PC-3 (cell line): Measurements from ENCODE around the gene SIM2. TPM values are rescaled to one million over a fixed set of nuclear protein-coding genes. Genes with fewer than 3 reads are reported as not detected.

Experiments used
- ATAC-seq: fragments of 200-7000 bp; cut with Tn5 transposase; 2 replicates; pipeline ENCODE4 v1.9.1; 2020; ENCODE audit warnings: mild to moderate bottlenecking, moderate library complexity
- BruUV-seq: library from RNA; stranded (reverse); fragments of 400-500 nt; replicated peaks from 2 replicates; lab custom pipeline; 2021; lab: Mats Ljungman, UMichigan
- CTCF ChIA-PET: fragments of 300-600 bp; sonication (Branson Sonifier 250); formaldehyde crosslinking; loops from one replicate; lab custom pipeline; 2022; ENCODE audit warnings: antibody characterized with exemption; lab: Charles Lee
- POLR2A ChIA-PET: fragments of 300-600 bp; sonication (Branson Sonifier 250); formaldehyde crosslinking; loops from one replicate; lab custom pipeline; 2022; ENCODE audit warnings: antibody characterized with exemption; ENCODE audit not compliant: unreplicated experiment; lab: Charles Lee
- DNase-seq: peaks from one replicate; pipeline ENCODE4 v3.0.0-alpha.2; 2015
- H2AFZ ChIP-seq: fragments of 300-600 bp; sonication (generic); 2 replicates; pipeline ENCODE4 v1.6.0; 2016; ENCODE audit warnings: antibody characterized with exemption, low read length
- H3F3A ChIP-seq: fragments of 300-600 bp; sonication (generic); one replicate; pipeline ENCODE4 v1.6.0; 2017; ENCODE audit warnings: antibody characterized with exemption, low read length, control low read depth, mild to moderate bottlenecking; ENCODE audit not compliant: unreplicated experiment
- H3K27ac ChIP-seq: fragments of 300-600 bp; sonication (generic); 2 replicates; pipeline ENCODE4 v1.5.1; 2016; ENCODE audit warnings: mild to moderate bottlenecking, low read length
- H3K27me3 ChIP-seq: fragments of 300-600 bp; sonication (generic); 2 replicates; pipeline ENCODE4 v1.6.1; 2016; ENCODE audit warnings: low read length, mixed read lengths
- H3K36me3 ChIP-seq: fragments of 300-600 bp; sonication (generic); 2 replicates; pipeline ENCODE4 v1.6.1; 2016; ENCODE audit warnings: low read depth, mixed run types, low read length, mixed read lengths
- H3K4me1 ChIP-seq: fragments of 300-600 bp; sonication (generic); 2 replicates; pipeline ENCODE4 v1.5.1; 2016; ENCODE audit warnings: low read length; ENCODE audit not compliant: insufficient read depth
- H3K4me2 ChIP-seq: fragments of 300-600 bp; sonication (generic); 2 replicates; pipeline ENCODE4 v1.6.0; 2016; ENCODE audit warnings: low read length
- H3K4me3 ChIP-seq: fragments of 300-600 bp; sonication (generic); 2 replicates; pipeline ENCODE4 v1.5.1; 2016; ENCODE audit warnings: mild to moderate bottlenecking, low read length, mixed read lengths
- H3K79me2 ChIP-seq: fragments of 300-600 bp; sonication (generic); 2 replicates; pipeline ENCODE4 v1.6.1; 2017; ENCODE audit warnings: low read length, mixed read lengths
- H3K9ac ChIP-seq: fragments of 300-600 bp; sonication (generic); 2 replicates; pipeline ENCODE4 v1.6.0; 2016; ENCODE audit warnings: mild to moderate bottlenecking, low read length
- H3K9me2 ChIP-seq: fragments of 300-600 bp; sonication (generic); replicated peaks from 2 replicates; pipeline ENCODE4 v1.6.1; 2016; ENCODE audit warnings: mixed run types, low read length, mixed read lengths
- H3K9me3 ChIP-seq: fragments of 300-600 bp; sonication (generic); 2 replicates; pipeline ENCODE4 v1.6.1; 2016; ENCODE audit warnings: low read length, mixed read lengths
- H4K20me1 ChIP-seq: fragments of 300-600 bp; sonication (generic); 2 replicates; pipeline ENCODE4 v1.6.1; 2016; ENCODE audit warnings: low read length, mixed read lengths
- EZH2 ChIP-seq: fragments of 300-600 bp; sonication (generic); IDR thresholded peaks from one replicate; pipeline ENCODE4 v1.6.1; 2017; ENCODE audit warnings: antibody characterized with exemption, mild to moderate bottlenecking, low read length; ENCODE audit not compliant: unreplicated experiment
- EZH2phosphoT487 ChIP-seq: fragments of 300-600 bp; sonication (generic); IDR thresholded peaks from 2 replicates; pipeline ENCODE4 v1.6.1; 2018; ENCODE audit warnings: mild to moderate bottlenecking, antibody characterized with exemption, low read length, borderline replicate concordance
- intact Hi-C: fragments of 100-400 bp; cut with micrococcal nuclease; formaldehyde crosslinking; loops from 2 replicates; pipeline ENCODE4 v1.9.0; 2023
- total RNA-seq: library from RNA; depleted of rRNA; stranded (reverse); fragments of >200 nt; gene quantifications from 2 replicates; pipeline ENCODE4 v1.2.3, GENCODE V29; 2014
- TF ChIP-seq, protein P1 (sequence below): fragments of 300-600 bp; sonication (generic); conservative IDR thresholded peaks from 2 replicates; pipeline ENCODE4 v1.5.1; 2017; ENCODE audit warnings: antibody characterized with exemption, low read depth, mild to moderate bottlenecking, low read length

SIM2 gene
- total RNA-seq, 1 experiment from 2014 or later: 71.2 TPM

DNA sequence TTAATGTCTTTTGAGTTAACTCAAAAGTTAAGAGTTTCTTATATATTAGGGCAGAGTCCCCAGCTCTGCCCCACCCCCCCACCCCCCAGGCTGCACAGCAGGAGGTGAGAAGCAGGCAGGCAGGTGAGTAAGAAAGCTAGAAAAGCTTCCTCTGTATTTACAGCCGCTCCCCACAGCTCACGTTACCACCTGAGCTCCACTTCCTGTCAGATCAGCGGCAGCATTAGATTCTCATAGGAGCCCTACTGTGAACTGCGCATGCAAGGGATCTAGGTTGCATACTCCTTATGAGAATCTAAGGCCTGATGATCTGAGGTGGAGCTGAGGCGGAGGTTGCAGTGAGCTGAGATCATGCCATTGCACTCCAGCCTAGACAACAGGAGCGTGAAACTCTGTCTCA, 81.9 kb downstream of the SIM2 start:
- no peak overlapping the region for H3K4me3 ChIP-seq
- H3F3A ChIP-seq: no peaks in the 10 kb centered on the region
- H3K27ac ChIP-seq: peak overlapping the region; percentile 39
- DNase-seq: peak; percentile 66
- H3K27me3 ChIP-seq: no peaks in the 10 kb centered on the region
- no peaks in the 10 kb centered on the region for H3K9me3 ChIP-seq
- no peak overlapping the region for H3K9ac ChIP-seq
- BruUV-seq: no TSS peak
- H3K4me1 ChIP-seq: peaks cover 34% of the 10 kb centered on the region
- peak; percentile 47 for ATAC-seq
- ChIA-PET POLR2A (interaction anchor here (0.6 kb wide), 1 partner anchor 93 kb away, joined by 3 read pairs; no protein-coding TSS in a partner anchor), CTCF (interaction anchor here (0.5 to 0.7 kb wide), 2 partner anchors 112 to 310 kb away, joined by 4 to 5 read pairs; no protein-coding TSS in a partner anchor)
- H2AFZ ChIP-seq: no peak overlapping the region
- H3K4me2 ChIP-seq: no peak overlapping the region
- no peaks in the 10 kb centered on the region for H3K36me3 ChIP-seq
- H4K20me1 ChIP-seq: no peaks in the 10 kb centered on the region
- no peaks in the 10 kb centered on the region for H3K9me2 ChIP-seq
- no peaks in the 10 kb centered on the region for H3K79me2 ChIP-seq
- TF ChIP-seq, protein P1, sequence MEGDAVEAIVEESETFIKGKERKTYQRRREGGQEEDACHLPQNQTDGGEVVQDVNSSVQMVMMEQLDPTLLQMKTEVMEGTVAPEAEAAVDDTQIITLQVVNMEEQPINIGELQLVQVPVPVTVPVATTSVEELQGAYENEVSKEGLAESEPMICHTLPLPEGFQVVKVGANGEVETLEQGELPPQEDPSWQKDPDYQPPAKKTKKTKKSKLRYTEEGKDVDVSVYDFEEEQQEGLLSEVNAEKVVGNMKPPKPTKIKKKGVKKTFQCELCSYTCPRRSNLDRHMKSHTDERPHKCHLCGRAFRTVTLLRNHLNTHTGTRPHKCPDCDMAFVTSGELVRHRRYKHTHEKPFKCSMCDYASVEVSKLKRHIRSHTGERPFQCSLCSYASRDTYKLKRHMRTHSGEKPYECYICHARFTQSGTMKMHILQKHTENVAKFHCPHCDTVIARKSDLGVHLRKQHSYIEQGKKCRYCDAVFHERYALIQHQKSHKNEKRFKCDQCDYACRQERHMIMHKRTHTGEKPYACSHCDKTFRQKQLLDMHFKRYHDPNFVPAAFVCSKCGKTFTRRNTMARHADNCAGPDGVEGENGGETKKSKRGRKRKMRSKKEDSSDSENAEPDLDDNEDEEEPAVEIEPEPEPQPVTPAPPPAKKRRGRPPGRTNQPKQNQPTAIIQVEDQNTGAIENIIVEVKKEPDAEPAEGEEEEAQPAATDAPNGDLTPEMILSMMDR: no peak
- no peak for TF ChIP-seq EZH2phosphoT487
- TF ChIP-seq EZH2: no peak
- intact Hi-C loops: no loop called here

DNA sequence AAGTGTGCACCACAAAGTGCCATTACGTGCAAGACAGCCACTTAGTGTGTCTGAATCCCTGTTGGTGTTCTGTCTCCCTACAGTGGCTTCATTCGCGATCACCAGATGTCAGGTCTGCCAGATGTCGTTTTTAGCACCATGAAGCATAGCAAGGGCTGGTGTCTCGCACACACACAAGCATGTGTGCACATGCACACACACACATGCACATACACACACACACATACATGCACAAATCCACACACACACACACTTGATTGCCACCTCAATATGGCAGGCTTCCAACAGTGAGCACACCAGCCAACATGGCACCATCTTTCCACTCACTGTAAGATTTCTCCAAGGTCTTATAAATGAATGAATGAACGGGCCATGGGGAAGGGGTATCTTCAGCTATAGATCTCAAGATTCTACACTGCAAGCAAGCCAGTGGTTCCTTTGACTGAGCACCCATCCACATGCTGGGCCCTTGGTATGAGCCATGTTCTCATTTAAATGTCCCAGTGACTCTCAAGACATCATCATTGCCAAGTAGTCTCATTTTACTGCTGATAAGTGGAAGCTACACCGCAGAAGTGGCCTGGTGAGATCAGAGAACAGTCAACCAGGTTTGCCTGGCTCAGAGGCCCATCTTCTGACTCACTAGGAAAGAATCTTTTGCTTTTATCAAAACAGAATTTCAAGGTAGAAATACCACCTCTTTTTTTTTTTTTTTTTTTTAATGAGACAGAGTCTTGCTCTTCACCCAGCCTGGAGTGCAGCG, 84.9 kb downstream of the SIM2 start:
- Histone ChIP-seq H3K4me2 (peak overlapping the region; percentile 37), H3K79me2 (no peaks in the 10 kb centered on the region), H3K27ac (peak overlapping the region; percentile 48), H3K4me3 (no peak overlapping the region), H3K27me3 (no peaks in the 10 kb centered on the region), H3K9me2 (no peaks in the 10 kb centered on the region), H3F3A (no peaks in the 10 kb centered on the region), H4K20me1 (no peaks in the 10 kb centered on the region), H3K36me3 (no peaks in the 10 kb centered on the region), H3K9me3 (no peaks in the 10 kb centered on the region), H3K9ac (no peak overlapping the region), H2AFZ (no peak overlapping the region), H3K4me1 (peaks cover 49% of the 10 kb centered on the region)
- DNase-seq (peak; percentile 96), ATAC-seq (peak; percentile 74)
- no TSS peak for BruUV-seq
- intact Hi-C loops: loop anchor here (2.0 kb wide), 1 partner anchor 27 kb away; no protein-coding TSS in a partner anchor
- POLR2A ChIA-PET: no interaction called here
- TF ChIP-seq EZH2: no peak
- TF ChIP-seq, protein P1: no peak
- TF ChIP-seq EZH2phosphoT487: no peak
- CTCF ChIA-PET: no interaction called here

DNA sequence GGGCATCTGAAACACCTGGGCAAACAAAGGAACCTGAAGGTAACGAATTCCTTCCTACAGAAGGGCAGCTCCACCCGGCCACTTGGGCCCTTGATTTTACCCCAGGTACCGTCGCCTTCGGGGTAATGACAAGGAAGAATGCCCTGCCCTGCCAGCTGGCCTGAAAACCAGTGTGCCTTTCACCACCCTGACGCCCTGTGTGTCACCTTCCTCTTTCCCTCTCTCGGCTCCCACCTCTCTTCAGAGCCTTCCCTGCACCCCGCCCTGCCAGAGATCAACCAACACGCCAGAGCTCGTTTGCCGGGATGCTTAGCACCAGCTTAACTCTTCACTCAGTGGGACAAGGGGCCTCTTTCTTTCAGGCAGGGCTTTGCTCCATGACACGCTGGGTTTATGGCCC, 86.0 kb downstream of the SIM2 start:
- H3K9me3 ChIP-seq: no peaks in the 10 kb centered on the region
- no peak overlapping the region for H2AFZ ChIP-seq
- ATAC-seq: no peak
- no peaks in the 10 kb centered on the region for H3K79me2 ChIP-seq
- TF ChIP-seq, protein P1: no peak
- no peak for TF ChIP-seq EZH2phosphoT487
- no peak for TF ChIP-seq EZH2
- H4K20me1 ChIP-seq: no peaks in the 10 kb centered on the region
- no TSS peak for BruUV-seq
- H3K27me3 ChIP-seq: no peaks in the 10 kb centered on the region
- no peak overlapping the region for H3K4me3 ChIP-seq
- ChIA-PET POLR2A (no interaction called here), CTCF (no interaction called here)
- intact Hi-C loops: loop anchor here (2.0 kb wide), 1 partner anchor 28 kb away; no protein-coding TSS in a partner anchor
- no peaks in the 10 kb centered on the region for H3K9me2 ChIP-seq
- no peak for DNase-seq
- H3K36me3 ChIP-seq: no peaks in the 10 kb centered on the region
- H3K4me1 ChIP-seq: peaks cover 49% of the 10 kb centered on the region
- H3K4me2 ChIP-seq: no peak overlapping the region
- H3F3A ChIP-seq: no peaks in the 10 kb centered on the region
- no peak overlapping the region for H3K27ac ChIP-seq
- H3K9ac ChIP-seq: no peak overlapping the region
